Measurements from ENCODE around the gene AOC3.
"Not testable (repeated sequence)": the region's sequence is repeated elsewhere in the genome, so short reads cannot be mapped to it uniquely, and the experiment has no call there.

AOC3 gene

DNA sequence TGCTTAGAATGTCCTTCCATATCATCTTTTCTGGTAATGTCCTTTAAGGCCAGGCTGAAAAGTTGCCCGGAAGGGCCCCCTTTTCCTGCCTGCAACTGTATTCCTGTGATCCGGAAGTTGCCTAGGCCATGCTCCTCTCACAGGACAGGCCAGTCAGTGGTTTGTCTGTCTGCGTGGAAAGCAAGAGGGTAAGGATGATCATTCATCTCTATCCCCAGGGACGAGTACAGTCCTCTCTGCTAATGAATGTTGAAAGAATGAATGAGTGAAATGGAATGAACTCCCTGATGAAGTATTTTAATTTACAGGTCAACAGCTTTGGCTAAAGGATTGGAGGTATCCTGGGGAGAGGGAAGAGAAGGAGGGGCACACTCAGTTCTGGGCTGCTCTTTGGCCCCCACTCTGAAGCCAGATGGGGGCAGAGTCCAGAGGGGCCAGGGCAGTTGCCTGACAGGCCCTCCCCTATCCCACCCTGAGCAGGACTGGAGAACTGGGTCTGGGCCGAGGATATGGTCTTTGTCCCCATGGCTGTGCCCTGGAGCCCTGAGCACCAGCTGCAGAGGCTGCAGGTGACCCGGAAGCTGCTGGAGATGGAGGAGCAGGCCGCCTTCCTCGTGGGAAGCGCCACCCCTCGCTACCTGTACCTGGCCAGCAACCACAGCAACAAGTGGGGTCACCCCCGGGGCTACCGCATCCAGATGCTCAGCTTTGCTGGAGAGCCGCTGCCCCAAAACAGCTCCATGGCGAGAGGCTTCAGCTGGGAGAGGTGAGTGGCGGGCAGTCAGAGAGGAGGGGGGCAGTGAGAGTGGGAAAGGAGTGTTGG, 3.2 kb downstream of the AOC3 start:
- no peaks in the 10 kb centered on the region for H3K4me1 ChIP-seq (ENCODE audit: insufficient read depth, poor library complexity, severe bottlenecking)
- no peak overlapping the region for H3K27ac ChIP-seq (ENCODE audit: poor library complexity, severe bottlenecking)
- H3K9me3 ChIP-seq (ENCODE audit: severe bottlenecking), result no peaks in the 10 kb centered on the region
- no peak for DNase-seq (ENCODE audit: low spot score)
- ATAC-seq (ENCODE audit: low read depth), result no peak
- TF ChIP-seq, protein P1, sequence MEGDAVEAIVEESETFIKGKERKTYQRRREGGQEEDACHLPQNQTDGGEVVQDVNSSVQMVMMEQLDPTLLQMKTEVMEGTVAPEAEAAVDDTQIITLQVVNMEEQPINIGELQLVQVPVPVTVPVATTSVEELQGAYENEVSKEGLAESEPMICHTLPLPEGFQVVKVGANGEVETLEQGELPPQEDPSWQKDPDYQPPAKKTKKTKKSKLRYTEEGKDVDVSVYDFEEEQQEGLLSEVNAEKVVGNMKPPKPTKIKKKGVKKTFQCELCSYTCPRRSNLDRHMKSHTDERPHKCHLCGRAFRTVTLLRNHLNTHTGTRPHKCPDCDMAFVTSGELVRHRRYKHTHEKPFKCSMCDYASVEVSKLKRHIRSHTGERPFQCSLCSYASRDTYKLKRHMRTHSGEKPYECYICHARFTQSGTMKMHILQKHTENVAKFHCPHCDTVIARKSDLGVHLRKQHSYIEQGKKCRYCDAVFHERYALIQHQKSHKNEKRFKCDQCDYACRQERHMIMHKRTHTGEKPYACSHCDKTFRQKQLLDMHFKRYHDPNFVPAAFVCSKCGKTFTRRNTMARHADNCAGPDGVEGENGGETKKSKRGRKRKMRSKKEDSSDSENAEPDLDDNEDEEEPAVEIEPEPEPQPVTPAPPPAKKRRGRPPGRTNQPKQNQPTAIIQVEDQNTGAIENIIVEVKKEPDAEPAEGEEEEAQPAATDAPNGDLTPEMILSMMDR (IDR thresholded peaks at IDR 0.05; ENCODE audit: poor library complexity, severe bottlenecking), result no peak
- H3K27me3 ChIP-seq (ENCODE audit: insufficient read depth, poor library complexity, severe bottlenecking), result no peaks in the 10 kb centered on the region
- no peak overlapping the region for H3K4me3 ChIP-seq (ENCODE audit: severe bottlenecking)
- H3K36me3 ChIP-seq (ENCODE audit: low read depth), result no peaks in the 10 kb centered on the region

DNA sequence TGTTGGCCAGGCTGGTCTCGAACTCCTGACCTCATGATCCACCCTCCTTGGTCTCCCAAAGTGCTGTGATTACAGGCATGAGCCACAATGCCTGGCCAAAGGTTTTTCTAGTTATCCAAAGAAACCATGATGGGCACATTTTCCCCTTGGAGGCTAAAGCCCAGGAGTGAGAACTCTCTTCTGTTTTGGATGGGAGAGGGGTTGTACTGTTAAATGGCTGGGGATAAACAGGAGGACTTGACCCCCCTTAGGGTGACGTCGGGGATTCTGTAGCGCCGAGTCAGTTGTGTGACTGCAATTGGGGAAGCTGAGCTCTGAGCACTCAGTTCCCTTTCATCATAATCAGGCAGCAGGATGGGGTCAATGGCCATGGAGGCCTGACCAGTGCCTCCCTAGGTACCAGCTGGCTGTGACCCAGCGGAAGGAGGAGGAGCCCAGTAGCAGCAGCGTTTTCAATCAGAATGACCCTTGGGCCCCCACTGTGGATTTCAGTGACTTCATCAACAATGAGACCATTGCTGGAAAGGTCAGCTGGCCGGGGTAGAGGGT, 4.1 kb downstream of the AOC3 start:
- TF ChIP-seq, protein P1 (IDR thresholded peaks at IDR 0.05; ENCODE audit: poor library complexity, severe bottlenecking), result no peak
- DNase-seq (ENCODE audit: low spot score) (no peak), ATAC-seq (ENCODE audit: low read depth) (no peak)
- Histone ChIP-seq H3K27ac (ENCODE audit: poor library complexity, severe bottlenecking) (no peak overlapping the region), H3K4me1 (ENCODE audit: insufficient read depth, poor library complexity, severe bottlenecking) (no peaks in the 10 kb centered on the region), H3K9me3 (ENCODE audit: severe bottlenecking) (no peaks in the 10 kb centered on the region), H3K36me3 (ENCODE audit: low read depth) (no peaks in the 10 kb centered on the region), H3K27me3 (ENCODE audit: insufficient read depth, poor library complexity, severe bottlenecking) (no peaks in the 10 kb centered on the region), H3K4me3 (ENCODE audit: severe bottlenecking) (no peak overlapping the region)

DNA sequence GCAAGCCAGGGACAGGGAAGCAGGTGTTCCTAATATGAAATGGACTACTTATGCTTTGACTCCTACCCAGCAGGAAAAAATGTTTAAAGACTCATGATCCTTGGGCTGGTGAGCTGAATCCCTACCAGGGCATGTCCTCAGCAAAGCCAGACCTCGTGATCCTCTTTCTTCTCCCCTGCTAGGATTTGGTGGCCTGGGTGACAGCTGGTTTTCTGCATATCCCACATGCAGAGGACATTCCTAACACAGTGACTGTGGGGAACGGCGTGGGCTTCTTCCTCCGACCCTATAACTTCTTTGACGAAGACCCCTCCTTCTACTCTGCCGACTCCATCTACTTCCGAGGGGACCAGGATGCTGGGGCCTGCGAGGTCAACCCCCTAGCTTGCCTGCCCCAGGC, 5.1 kb downstream of the AOC3 start:
- ATAC-seq (ENCODE audit: low read depth); H3K4me1 ChIP-seq (ENCODE audit: insufficient read depth, poor library complexity, severe bottlenecking); DNase-seq (ENCODE audit: low spot score); H3K36me3 ChIP-seq (ENCODE audit: low read depth); H3K4me3 ChIP-seq (ENCODE audit: severe bottlenecking); H3K9me3 ChIP-seq (ENCODE audit: severe bottlenecking); H3K27me3 ChIP-seq (ENCODE audit: insufficient read depth, poor library complexity, severe bottlenecking); H3K27ac ChIP-seq (ENCODE audit: poor library complexity, severe bottlenecking): not testable (repeated sequence)

DNA sequence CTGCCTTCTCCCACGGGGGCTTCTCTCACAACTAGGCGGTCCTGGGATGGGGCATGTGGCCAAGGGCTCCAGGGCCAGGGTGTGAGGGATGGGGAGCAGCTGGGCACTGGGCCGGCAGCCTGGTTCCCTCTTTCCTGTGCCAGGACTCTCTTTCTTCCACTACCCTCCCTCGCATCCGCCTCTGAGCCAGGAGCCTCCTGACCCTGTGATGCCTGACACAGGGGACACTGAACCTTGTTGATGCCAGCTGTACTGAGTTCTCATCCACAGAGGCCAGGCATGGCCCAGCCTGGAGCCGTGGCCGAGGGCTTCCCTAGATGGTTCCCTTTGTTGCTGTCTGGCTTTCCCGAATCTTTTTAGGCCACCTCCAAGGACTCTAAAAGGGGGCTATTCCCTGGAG, 5.5 kb downstream of the AOC3 start:
- ATAC-seq (ENCODE audit: low read depth), result not testable (repeated sequence)

DNA sequence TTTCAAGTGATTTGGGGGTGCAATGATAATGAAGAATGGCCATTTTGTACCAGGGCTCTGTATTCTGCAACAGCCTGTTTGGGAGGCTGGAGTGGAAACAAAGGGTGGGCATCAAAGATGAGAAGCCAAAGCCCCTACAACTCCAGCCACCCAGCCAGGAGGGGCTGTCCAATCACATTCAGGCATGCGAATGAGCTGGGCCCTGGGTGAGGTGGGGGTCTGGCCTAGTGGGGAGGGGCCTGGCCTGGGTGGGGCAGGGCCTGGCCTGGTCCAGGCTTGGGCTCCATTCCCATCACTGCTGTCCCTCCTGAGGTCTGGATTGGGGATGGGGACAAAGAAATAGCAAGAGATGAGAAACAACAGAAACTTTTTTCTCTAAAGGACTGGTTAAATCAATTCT, 6.4 kb downstream of the AOC3 start:
- no peaks in the 10 kb centered on the region for H3K36me3 ChIP-seq (ENCODE audit: low read depth)
- H3K4me1 ChIP-seq (ENCODE audit: insufficient read depth, poor library complexity, severe bottlenecking), result no peaks in the 10 kb centered on the region
- TF ChIP-seq, protein P1 (IDR thresholded peaks at IDR 0.05; ENCODE audit: poor library complexity, severe bottlenecking), result no peak
- no peak overlapping the region for H3K4me3 ChIP-seq (ENCODE audit: severe bottlenecking)
- ATAC-seq (ENCODE audit: low read depth) (no peak), DNase-seq (ENCODE audit: low spot score) (no peak)
- no peak overlapping the region for H3K27ac ChIP-seq (ENCODE audit: poor library complexity, severe bottlenecking)
- H3K9me3 ChIP-seq (ENCODE audit: severe bottlenecking), result no peaks in the 10 kb centered on the region
- no peaks in the 10 kb centered on the region for H3K27me3 ChIP-seq (ENCODE audit: insufficient read depth, poor library complexity, severe bottlenecking)

More for the DNA sequence above, 5.5 kb downstream of the AOC3 start:
- not testable (repeated sequence) for H3K27me3 ChIP-seq (ENCODE audit: insufficient read depth, poor library complexity, severe bottlenecking); H3K4me1 ChIP-seq (ENCODE audit: insufficient read depth, poor library complexity, severe bottlenecking); H3K27ac ChIP-seq (ENCODE audit: poor library complexity, severe bottlenecking); H3K4me3 ChIP-seq (ENCODE audit: severe bottlenecking); H3K36me3 ChIP-seq (ENCODE audit: low read depth); H3K9me3 ChIP-seq (ENCODE audit: severe bottlenecking); DNase-seq (ENCODE audit: low spot score)

DNA sequence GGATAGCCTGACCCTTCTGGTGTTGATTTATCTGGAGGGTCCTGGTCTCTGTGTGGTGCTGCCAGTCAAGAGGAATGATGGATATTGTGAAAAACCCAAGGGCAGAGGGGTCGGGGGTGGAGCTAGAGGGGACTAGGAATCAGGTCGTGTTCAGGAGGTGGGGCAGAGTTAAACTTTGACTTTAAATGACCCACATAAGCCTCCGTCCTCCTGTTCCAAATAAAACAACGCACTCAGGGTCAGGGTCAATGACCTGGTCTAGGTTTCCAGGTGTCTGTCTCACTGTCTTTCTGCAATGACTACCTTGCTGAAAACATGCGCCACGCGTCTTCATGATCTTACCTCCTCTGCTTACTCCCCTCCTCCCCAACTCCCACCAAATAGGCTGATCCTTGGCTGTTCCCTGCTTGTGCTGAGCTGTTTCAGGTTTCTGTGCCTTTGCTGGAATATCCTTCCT, 14.7 kb downstream of the AOC3 start:
- H3K27me3 ChIP-seq (ENCODE audit: insufficient read depth, poor library complexity, severe bottlenecking), result no peaks in the 10 kb centered on the region
- no peaks in the 10 kb centered on the region for H3K4me1 ChIP-seq (ENCODE audit: insufficient read depth, poor library complexity, severe bottlenecking)

More for the DNA sequence above, 14.7 kb downstream of the AOC3 start:
- no peaks in the 10 kb centered on the region for H3K36me3 ChIP-seq (ENCODE audit: low read depth)
- DNase-seq (ENCODE audit: low spot score), result no peak
- H3K27ac ChIP-seq (ENCODE audit: poor library complexity, severe bottlenecking), result no peak overlapping the region
- H3K4me3 ChIP-seq (ENCODE audit: severe bottlenecking), result no peak overlapping the region
- ATAC-seq (ENCODE audit: low read depth), result no peak
- H3K9me3 ChIP-seq (ENCODE audit: severe bottlenecking), result peaks cover 4% of the 10 kb centered on the region
- TF ChIP-seq, protein P1 (IDR thresholded peaks at IDR 0.05; ENCODE audit: poor library complexity, severe bottlenecking), result no peak

Measured in RWPE2 (cell line).